GM13977 (cell line): ENCODE results near the gene HNRNPUL2.

Source experiments
- DNase-seq: peaks from one replicate; pipeline ENCODE4 v3.0.0; 2012; ENCODE audit warnings: low spot score
- in situ Hi-C: fragments of 300-500 bp; cut with MboI; formaldehyde crosslinking; loops from one replicate; pipeline ENCODE4 v1.12.0; 2022; ENCODE audit warnings: low sequenced_read_pairs, low pct_unique_long_range_greater_than_20kb, mixed read lengths, inconsistent platforms; ENCODE audit not compliant: unreplicated experiment
- TF ChIP-seq, protein P1 (sequence below): IDR thresholded peaks from 2 replicates; pipeline ENCODE4 v1.5.1; 2012; ENCODE audit warnings: mild to moderate bottlenecking, control low read depth; ENCODE audit not compliant: insufficient read depth; ENCODE audit errors: extremely low read depth, missing control alignments

Gene HNRNPUL2

DNA sequence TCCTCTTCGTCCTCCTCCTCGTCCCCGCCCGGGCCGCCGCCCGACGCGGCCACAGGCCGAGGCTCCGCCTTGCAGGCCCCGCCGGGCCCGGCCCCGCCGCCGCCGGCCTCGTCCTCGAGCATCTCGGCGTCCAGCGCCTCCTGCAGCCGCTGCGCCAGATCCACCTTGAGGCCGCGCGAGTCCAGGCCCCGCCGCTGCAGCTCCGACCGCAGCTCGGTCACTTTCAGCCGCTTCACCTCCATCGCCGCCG lies 417 bp downstream of the HNRNPUL2 start:
- in situ Hi-C loops = no loop called here
- TF ChIP-seq, protein P1, sequence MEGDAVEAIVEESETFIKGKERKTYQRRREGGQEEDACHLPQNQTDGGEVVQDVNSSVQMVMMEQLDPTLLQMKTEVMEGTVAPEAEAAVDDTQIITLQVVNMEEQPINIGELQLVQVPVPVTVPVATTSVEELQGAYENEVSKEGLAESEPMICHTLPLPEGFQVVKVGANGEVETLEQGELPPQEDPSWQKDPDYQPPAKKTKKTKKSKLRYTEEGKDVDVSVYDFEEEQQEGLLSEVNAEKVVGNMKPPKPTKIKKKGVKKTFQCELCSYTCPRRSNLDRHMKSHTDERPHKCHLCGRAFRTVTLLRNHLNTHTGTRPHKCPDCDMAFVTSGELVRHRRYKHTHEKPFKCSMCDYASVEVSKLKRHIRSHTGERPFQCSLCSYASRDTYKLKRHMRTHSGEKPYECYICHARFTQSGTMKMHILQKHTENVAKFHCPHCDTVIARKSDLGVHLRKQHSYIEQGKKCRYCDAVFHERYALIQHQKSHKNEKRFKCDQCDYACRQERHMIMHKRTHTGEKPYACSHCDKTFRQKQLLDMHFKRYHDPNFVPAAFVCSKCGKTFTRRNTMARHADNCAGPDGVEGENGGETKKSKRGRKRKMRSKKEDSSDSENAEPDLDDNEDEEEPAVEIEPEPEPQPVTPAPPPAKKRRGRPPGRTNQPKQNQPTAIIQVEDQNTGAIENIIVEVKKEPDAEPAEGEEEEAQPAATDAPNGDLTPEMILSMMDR = no peak
- DNase-seq = no peak

DNA sequence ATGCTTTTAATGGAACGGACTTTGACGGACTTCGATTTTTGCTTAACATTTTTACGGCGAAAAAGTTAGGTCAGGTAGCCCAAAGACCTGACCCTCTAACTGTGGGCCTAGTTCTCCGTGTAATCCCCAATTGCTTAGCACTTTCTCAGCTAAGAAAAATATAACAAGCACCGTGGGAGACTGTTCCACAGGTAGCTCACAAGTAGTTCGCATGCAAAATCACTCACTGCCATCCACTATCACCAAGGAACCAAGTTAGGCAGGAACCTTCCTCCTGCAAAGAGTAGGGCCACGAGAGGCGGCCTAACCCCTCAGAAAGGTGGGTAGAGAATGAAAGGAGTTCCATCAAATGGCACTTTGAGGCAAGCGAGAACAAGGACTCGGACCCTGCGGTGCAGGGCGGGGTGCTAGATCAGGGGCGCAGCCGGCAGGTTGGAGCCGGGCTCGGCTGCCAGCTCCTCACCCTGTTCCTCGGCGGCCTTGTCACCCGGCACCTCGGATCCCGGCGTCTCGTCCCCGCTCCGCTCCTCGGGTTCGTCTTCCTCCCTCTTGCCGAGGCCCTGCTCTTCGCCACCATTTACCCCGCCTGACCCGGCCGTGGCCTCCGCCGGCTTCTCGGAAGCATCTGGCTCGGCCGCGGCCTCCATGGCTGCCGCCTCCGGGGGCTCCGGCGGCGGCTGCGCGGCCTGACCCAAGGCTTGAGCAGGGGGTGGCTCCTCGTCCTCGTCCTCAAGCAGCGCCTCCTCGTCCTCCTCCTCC lies 922 bp downstream of the HNRNPUL2 start:
- in situ Hi-C loops = no loop called here
- no peak for DNase-seq
- TF ChIP-seq, protein P1 = no peak

DNA sequence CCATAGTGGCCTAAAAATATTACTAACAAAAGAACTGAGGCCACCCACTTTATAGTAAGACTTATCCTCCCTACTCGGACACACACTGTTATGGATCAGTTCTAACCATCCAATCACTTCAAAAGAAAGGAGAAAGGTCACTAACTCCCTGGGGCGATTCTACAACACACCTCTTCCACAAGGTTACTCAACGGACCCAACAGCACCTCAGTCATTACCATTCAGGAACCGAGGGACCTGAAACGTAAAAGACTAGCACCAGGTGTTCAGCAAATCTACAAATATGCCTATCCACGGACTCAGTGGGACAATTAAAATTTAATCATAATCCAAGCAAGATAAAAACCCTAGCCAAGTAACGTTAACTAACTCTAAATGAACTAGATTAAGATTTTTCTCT lies 1.6 kb downstream of the HNRNPUL2 start:
- TF ChIP-seq, protein P1 = no peak
- in situ Hi-C loops = no loop called here
- no peak for DNase-seq

DNA sequence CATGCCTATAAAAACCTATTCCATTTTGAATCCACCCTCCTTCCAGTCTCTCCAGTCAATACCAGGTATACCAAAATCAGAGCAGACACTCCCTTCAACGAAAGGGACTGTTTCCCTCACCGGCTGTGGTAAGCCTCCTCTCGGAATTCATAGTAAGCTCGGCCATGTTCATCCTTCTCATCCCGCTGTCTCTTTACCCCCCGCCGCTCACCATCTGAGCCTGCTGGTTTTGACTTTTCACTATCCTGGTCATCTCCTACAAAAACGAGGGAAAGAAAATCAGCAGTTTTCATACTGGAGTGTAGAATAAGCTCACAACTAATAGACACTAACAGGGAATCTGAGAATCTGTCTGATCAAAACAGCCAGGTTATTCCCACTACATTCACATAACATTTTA lies 3.1 kb downstream of the HNRNPUL2 start:
- in situ Hi-C loops = no loop called here
- TF ChIP-seq, protein P1 = no peak
- no peak for DNase-seq

DNA sequence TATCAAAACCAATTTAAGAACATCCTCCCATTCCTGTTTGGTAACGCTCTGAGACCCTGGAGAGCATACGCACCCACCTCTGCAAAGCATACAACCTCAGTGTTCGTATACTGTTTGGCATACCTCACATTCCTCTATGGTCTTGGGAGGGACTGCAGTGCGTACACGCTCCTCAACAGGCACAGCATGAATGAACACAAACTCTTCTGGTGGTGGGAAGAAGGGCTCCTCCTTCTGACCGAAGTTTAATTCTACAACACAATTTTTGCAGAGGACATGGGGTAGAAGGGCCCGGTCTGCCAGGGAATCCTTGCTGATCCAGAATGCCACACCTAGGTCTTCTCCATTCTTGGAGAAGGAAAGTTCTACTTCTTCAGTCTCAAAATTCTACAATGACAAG lies 5.3 kb downstream of the HNRNPUL2 start:
- TF ChIP-seq, protein P1 = no peak
- in situ Hi-C loops = no loop called here
- DNase-seq = no peak

DNA sequence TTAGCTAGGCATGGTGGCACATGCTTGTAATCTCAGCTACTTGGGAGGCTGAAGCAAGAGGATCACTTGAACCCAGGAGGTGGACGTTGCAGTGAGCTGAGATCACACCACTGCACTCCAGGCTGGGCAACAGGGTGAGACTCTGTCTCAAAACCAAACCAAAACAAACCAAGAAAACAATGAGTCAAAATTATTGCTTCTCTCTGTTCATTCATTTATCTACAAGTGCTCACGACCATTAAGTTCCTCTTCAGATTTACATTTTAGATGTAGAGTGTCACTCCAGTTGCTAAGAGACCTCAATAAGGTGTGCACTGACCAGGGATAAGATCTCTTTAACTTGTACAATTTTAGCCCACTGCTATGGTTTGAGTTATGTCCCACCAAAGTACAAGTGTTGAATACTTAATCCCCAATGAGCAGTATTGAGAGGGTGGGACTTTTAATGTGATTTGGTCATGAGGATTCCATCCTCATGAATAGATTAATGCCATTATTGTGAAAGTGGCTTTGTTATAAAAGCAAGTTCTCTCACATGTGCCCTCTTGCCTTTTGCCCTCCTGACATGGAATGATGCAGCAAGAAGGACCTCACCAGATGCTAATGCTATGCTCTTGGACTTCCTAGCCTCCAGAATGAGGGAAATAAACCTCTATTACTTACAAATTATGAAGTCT lies 7.8 kb downstream of the HNRNPUL2 start:
- no peak for DNase-seq
- TF ChIP-seq, protein P1 = no peak
- in situ Hi-C loops = no loop called here
